Measurements from ENCODE around the gene RASSF8. TPM values are rescaled to one million over a fixed set of nuclear protein-coding genes. Genes with fewer than 3 reads are reported as not detected.

Gene RASSF8
- total RNA-seq, 1 experiment from 2014 or later = 51.2 TPM

- H2AFZ ChIP-seq (ENCODE audit: low read length) = no peak overlapping the region
- no peak for ATAC-seq
- DNase-seq = no peak
- ChIA-PET POLR2A (ENCODE audit: unreplicated experiment) (interaction anchor here (0.6 kb wide), 1 partner anchor 20 kb away, joined by 3 read pairs; no protein-coding TSS in a partner anchor), CTCF (interaction anchor here (0.6 kb wide), 1 partner anchor 36 kb away, joined by 6 read pairs; no protein-coding TSS in a partner anchor)
- H3K4me2 ChIP-seq (ENCODE audit: low read length) = no peak overlapping the region
- intact Hi-C loops (cut with micrococcal nuclease) = no loop called here
- no peaks in the 10 kb centered on the region for H3K9me2 ChIP-seq (replicated peaks; ENCODE audit: low read length)
- no peak for TF ChIP-seq EZH2phosphoT487 (IDR thresholded peaks at IDR 0.05; ENCODE audit: borderline replicate concordance, low read length)
- TF ChIP-seq CTCF (conservative IDR thresholded peaks at IDR 0.05; ENCODE audit: low read depth, low read length) = no peak
- TF ChIP-seq EZH2 (IDR thresholded peaks at IDR 0.05; ENCODE audit: low read length, unreplicated experiment) = no peak
- H3K79me2 ChIP-seq (ENCODE audit: low read length) = peaks cover 96% of the 10 kb centered on the region
- H3K9me3 ChIP-seq (ENCODE audit: low read length) = no peaks in the 10 kb centered on the region
- no peaks in the 10 kb centered on the region for H3F3A ChIP-seq (ENCODE audit: low read length, unreplicated experiment)
- no TSS peak for BruUV-seq (replicated peaks)
- no peaks in the 10 kb centered on the region for H4K20me1 ChIP-seq (ENCODE audit: low read length)
- peaks cover 50% of the 10 kb centered on the region for H3K4me1 ChIP-seq (ENCODE audit: insufficient read depth, low read length)
- H3K27me3 ChIP-seq (ENCODE audit: low read length) = no peaks in the 10 kb centered on the region
- no peak overlapping the region for H3K4me3 ChIP-seq (ENCODE audit: low read length)
- peaks cover 3% of the 10 kb centered on the region; the same call in 1 of the 2 replicates for H3K36me3 ChIP-seq (ENCODE audit: low read depth, low read length)
- no peak overlapping the region for H3K9ac ChIP-seq (ENCODE audit: low read length)
- no peak overlapping the region for H3K27ac ChIP-seq (ENCODE audit: low read length)
These were observed 36.6 kb downstream of the RASSF8 start for GRCh38 chr12:25994901-25995625.

GRCh38 chr12:25995906-25996305, 37.4 kb downstream of the RASSF8 start:
- intact Hi-C loops (cut with micrococcal nuclease) = no loop called here
- TF ChIP-seq CTCF (conservative IDR thresholded peaks at IDR 0.05; ENCODE audit: low read depth, low read length) (no peak), EZH2phosphoT487 (IDR thresholded peaks at IDR 0.05; ENCODE audit: borderline replicate concordance, low read length) (no peak), EZH2 (IDR thresholded peaks at IDR 0.05; ENCODE audit: low read length, unreplicated experiment) (no peak)
- no peak for DNase-seq
- no peak overlapping the region for H3K27ac ChIP-seq (ENCODE audit: low read length)
- ATAC-seq = no peak
- no peaks in the 10 kb centered on the region for H3K27me3 ChIP-seq (ENCODE audit: low read length)
- H3K4me2 ChIP-seq (ENCODE audit: low read length) = no peak overlapping the region
- ChIA-PET CTCF (interaction anchor here (0.6 kb wide), 1 partner anchor 37 kb away, joined by 6 read pairs; no protein-coding TSS in a partner anchor), POLR2A (ENCODE audit: unreplicated experiment) (interaction anchor here (0.6 kb wide), 1 partner anchor 21 kb away, joined by 3 read pairs; no protein-coding TSS in a partner anchor)
- no peak overlapping the region for H3K9ac ChIP-seq (ENCODE audit: low read length)
- H3K4me1 ChIP-seq (ENCODE audit: insufficient read depth, low read length) = peaks cover 50% of the 10 kb centered on the region
- H3K36me3 ChIP-seq (ENCODE audit: low read depth, low read length) = peaks cover 3% of the 10 kb centered on the region; the same call in 1 of the 2 replicates
- H2AFZ ChIP-seq (ENCODE audit: low read length) = no peak overlapping the region
- H3K9me2 ChIP-seq (replicated peaks; ENCODE audit: low read length) = no peaks in the 10 kb centered on the region
- H3F3A ChIP-seq (ENCODE audit: low read length, unreplicated experiment) = no peaks in the 10 kb centered on the region
- H3K79me2 ChIP-seq (ENCODE audit: low read length) = peaks cover 93% of the 10 kb centered on the region
- no peaks in the 10 kb centered on the region for H4K20me1 ChIP-seq (ENCODE audit: low read length)
- H3K4me3 ChIP-seq (ENCODE audit: low read length) = no peak overlapping the region
- H3K9me3 ChIP-seq (ENCODE audit: low read length) = no peaks in the 10 kb centered on the region
- BruUV-seq (replicated peaks) = no TSS peak

- DNase-seq = peak; percentile 17
- no peak for ATAC-seq
These were observed 38.2 kb downstream of the RASSF8 start for GRCh38 chr12:25996677-25997076.

More at GRCh38 chr12:25996677-25997076, 38.2 kb downstream of the RASSF8 start:
- H3K36me3 ChIP-seq (ENCODE audit: low read depth, low read length) = 0 out of 2 replicates have a peak, but pooled peaks cover under 1% of the 10 kb centered on the region
- peaks cover 85% of the 10 kb centered on the region for H3K79me2 ChIP-seq (ENCODE audit: low read length)
- no TSS peak for BruUV-seq (replicated peaks)
- H3K4me3 ChIP-seq (ENCODE audit: low read length) = no peak overlapping the region
- H3K9me3 ChIP-seq (ENCODE audit: low read length) = no peaks in the 10 kb centered on the region
- H4K20me1 ChIP-seq (ENCODE audit: low read length) = no peaks in the 10 kb centered on the region
- H3K9me2 ChIP-seq (replicated peaks; ENCODE audit: low read length) = no peaks in the 10 kb centered on the region
- H3K27me3 ChIP-seq (ENCODE audit: low read length) = no peaks in the 10 kb centered on the region
- intact Hi-C loops (cut with micrococcal nuclease) = loop anchor here (1.0 kb wide), 4 partner anchors 26 to 157 kb away; no protein-coding TSS in a partner anchor
- H3K27ac ChIP-seq (ENCODE audit: low read length) = peak overlapping the region; percentile 27
- H2AFZ ChIP-seq (ENCODE audit: low read length) = no peak overlapping the region
- peaks cover 50% of the 10 kb centered on the region for H3K4me1 ChIP-seq (ENCODE audit: insufficient read depth, low read length)
- CTCF ChIA-PET = interaction anchor here (0.6 kb wide), 1 partner anchor 609 kb away, joined by 5 read pairs; no protein-coding TSS in a partner anchor
- TF ChIP-seq CTCF (conservative IDR thresholded peaks at IDR 0.05; ENCODE audit: low read depth, low read length) (no peak), EZH2 (IDR thresholded peaks at IDR 0.05; ENCODE audit: low read length, unreplicated experiment) (no peak), EZH2phosphoT487 (IDR thresholded peaks at IDR 0.05; ENCODE audit: borderline replicate concordance, low read length) (no peak)
- POLR2A ChIA-PET (ENCODE audit: unreplicated experiment) = no interaction called here
- peak overlapping the region; percentile 3; the same call in 1 of the 2 replicates for H3K9ac ChIP-seq (ENCODE audit: low read length)
- H3K4me2 ChIP-seq (ENCODE audit: low read length) = peak overlapping the region; percentile 54
- H3F3A ChIP-seq (ENCODE audit: low read length, unreplicated experiment) = no peaks in the 10 kb centered on the region
